Panc1 (cell line): Measurements from ENCODE around the gene MTCH1. TPM values are rescaled to one million over a fixed set of nuclear protein-coding genes. Genes with fewer than 3 reads are reported as not detected.

Experiments used
- ATAC-seq: fragments of 200-7000 bp; cut with Tn5 transposase; 2 replicates; pipeline ENCODE4 v1.9.1; 2020; ENCODE audit warnings: mild to moderate bottlenecking, moderate library complexity
- BruUV-seq: library from RNA; stranded (reverse); fragments of 400-500 nt; replicated peaks from 2 replicates; lab custom pipeline; 2021; lab: Mats Ljungman, UMichigan
- CTCF ChIA-PET: fragments of 300-600 bp; sonication (Branson Sonifier 250); formaldehyde crosslinking; loops from one replicate; lab custom pipeline; 2022; ENCODE audit warnings: antibody characterized with exemption; lab: Charles Lee
- POLR2A ChIA-PET: fragments of 300-600 bp; sonication (Branson Sonifier 250); formaldehyde crosslinking; loops from one replicate; lab custom pipeline; 2022; ENCODE audit warnings: antibody characterized with exemption; lab: Charles Lee
- DNase-seq: peaks from one replicate; pipeline ENCODE4 v3.0.0-alpha.2; 2010; ENCODE audit warnings: low read depth, low spot score
- H3K27ac ChIP-seq: 2 replicates; pipeline ENCODE4 v1.5.1; 2011; ENCODE audit warnings: mild to moderate bottlenecking, low read length, inconsistent platforms
- H3K27me3 ChIP-seq: fragments of 200-500 bp; sonication (Bioruptor generic); 2 replicates; pipeline ENCODE4 v1.6.0; 2014; ENCODE audit warnings: low read length, inconsistent platforms; ENCODE audit not compliant: control insufficient read depth, insufficient read depth
- H3K36me3 ChIP-seq: fragments of 200-500 bp; sonication (Bioruptor generic); 2 replicates; pipeline ENCODE4 v1.5.1; 2014; ENCODE audit warnings: inconsistent platforms, mild to moderate bottlenecking, low read length, moderate library complexity; ENCODE audit not compliant: control insufficient read depth, insufficient read depth
- H3K4me1 ChIP-seq: 2 replicates; pipeline ENCODE4 v1.5.1; 2011; ENCODE audit warnings: inconsistent platforms, mild to moderate bottlenecking, low read length, moderate library complexity; ENCODE audit not compliant: control insufficient read depth, insufficient read depth
- H3K4me3 ChIP-seq, 2 experiments: 2 replicates each; pipeline ENCODE4 v1.5.1; 2011 to 2012; ENCODE audit warnings: low read depth in 2 of 2, low read length in 2 of 2, mild to moderate bottlenecking in 2 of 2, inconsistent platforms in 1 of 2, moderate library complexity in 1 of 2
- H3K9me3 ChIP-seq: fragments of 200-500 bp; sonication (Bioruptor generic); 2 replicates; pipeline ENCODE4 v1.5.1; 2014; ENCODE audit warnings: low read depth, mild to moderate bottlenecking, inconsistent platforms, low read length, moderate library complexity; ENCODE audit not compliant: control insufficient read depth, insufficient read depth
- POLR2AphosphoS5 ChIP-seq: IDR thresholded peaks from 2 replicates; pipeline ENCODE4 v1.6.1; 2012; ENCODE audit warnings: mild to moderate bottlenecking, low read depth, low read length, moderate library complexity
- SIN3A ChIP-seq: IDR thresholded peaks from 2 replicates; pipeline ENCODE4 v1.6.1; 2012; ENCODE audit warnings: low read depth, mild to moderate bottlenecking, low read length, moderate library complexity, borderline replicate concordance; ENCODE audit not compliant: insufficient read depth
- TCF7L2 ChIP-seq: IDR thresholded peaks from 2 replicates; pipeline ENCODE4 v1.6.1; 2011; ENCODE audit warnings: mild to moderate bottlenecking, low read depth, low read length, inconsistent platforms
- in situ Hi-C: cut with HindIII; loops from 2 replicates; pipeline ENCODE4 v1.10.0; 2016; ENCODE audit warnings: low sequenced_read_pairs, low pct_unique_long_range_greater_than_20kb
- intact Hi-C: fragments of 100-400 bp; cut with micrococcal nuclease; formaldehyde crosslinking; loops from one replicate; pipeline ENCODE4 v1.10.0; 2022; ENCODE audit not compliant: unreplicated experiment
- total RNA-seq: library from RNA; stranded (reverse); gene quantifications from one replicate; pipeline ENCODE4 v1.2.1, GENCODE V29; 2021; ENCODE audit not compliant: unreplicated experiment
- TF ChIP-seq, protein P1 (sequence below): fragments of 450-650 bp; IDR thresholded peaks from 2 replicates; pipeline ENCODE4 v1.5.1; 2017; ENCODE audit warnings: mild to moderate bottlenecking
- TF ChIP-seq, protein P2 (sequence below), 2 experiments: IDR thresholded peaks; 2 replicates each; pipeline ENCODE4 v1.6.1; 2011 to 2012; ENCODE audit warnings: low read depth in 2 of 2, control low read depth in 1 of 2, low read length in 1 of 2, mild to moderate bottlenecking in 1 of 2, moderate library complexity in 1 of 2; ENCODE audit not compliant: insufficient read depth in 1 of 2

MTCH1 gene
- total RNA-seq, 1 experiment from 2014 or later: 223 TPM

DNA sequence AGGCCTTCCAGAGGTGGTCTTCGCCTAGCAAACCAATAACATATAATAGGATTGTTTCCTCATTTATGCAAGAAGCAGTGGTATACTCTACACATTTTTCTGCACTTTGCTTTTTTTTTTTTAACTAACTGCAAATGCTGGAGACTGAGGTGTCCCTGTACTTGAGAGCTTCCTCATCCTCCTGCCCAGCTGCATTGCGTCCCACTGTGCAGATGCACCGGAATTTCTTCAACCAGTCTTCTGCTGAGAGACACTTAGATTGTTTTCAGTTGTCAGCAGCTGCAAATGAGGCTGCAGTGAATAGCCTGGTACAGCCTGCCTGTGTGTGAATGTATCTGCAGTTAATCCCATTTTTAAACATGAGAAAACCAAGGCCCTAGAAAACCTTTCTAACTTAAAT is 31.0 kb upstream of the MTCH1 start:
- no peaks in the 10 kb centered on the region for H3K27me3 ChIP-seq
- TF ChIP-seq SIN3A (no peak), TCF7L2 (no peak), POLR2AphosphoS5 (no peak)
- TF ChIP-seq, protein P1, sequence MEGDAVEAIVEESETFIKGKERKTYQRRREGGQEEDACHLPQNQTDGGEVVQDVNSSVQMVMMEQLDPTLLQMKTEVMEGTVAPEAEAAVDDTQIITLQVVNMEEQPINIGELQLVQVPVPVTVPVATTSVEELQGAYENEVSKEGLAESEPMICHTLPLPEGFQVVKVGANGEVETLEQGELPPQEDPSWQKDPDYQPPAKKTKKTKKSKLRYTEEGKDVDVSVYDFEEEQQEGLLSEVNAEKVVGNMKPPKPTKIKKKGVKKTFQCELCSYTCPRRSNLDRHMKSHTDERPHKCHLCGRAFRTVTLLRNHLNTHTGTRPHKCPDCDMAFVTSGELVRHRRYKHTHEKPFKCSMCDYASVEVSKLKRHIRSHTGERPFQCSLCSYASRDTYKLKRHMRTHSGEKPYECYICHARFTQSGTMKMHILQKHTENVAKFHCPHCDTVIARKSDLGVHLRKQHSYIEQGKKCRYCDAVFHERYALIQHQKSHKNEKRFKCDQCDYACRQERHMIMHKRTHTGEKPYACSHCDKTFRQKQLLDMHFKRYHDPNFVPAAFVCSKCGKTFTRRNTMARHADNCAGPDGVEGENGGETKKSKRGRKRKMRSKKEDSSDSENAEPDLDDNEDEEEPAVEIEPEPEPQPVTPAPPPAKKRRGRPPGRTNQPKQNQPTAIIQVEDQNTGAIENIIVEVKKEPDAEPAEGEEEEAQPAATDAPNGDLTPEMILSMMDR: no peak
- TF ChIP-seq, protein P2, sequence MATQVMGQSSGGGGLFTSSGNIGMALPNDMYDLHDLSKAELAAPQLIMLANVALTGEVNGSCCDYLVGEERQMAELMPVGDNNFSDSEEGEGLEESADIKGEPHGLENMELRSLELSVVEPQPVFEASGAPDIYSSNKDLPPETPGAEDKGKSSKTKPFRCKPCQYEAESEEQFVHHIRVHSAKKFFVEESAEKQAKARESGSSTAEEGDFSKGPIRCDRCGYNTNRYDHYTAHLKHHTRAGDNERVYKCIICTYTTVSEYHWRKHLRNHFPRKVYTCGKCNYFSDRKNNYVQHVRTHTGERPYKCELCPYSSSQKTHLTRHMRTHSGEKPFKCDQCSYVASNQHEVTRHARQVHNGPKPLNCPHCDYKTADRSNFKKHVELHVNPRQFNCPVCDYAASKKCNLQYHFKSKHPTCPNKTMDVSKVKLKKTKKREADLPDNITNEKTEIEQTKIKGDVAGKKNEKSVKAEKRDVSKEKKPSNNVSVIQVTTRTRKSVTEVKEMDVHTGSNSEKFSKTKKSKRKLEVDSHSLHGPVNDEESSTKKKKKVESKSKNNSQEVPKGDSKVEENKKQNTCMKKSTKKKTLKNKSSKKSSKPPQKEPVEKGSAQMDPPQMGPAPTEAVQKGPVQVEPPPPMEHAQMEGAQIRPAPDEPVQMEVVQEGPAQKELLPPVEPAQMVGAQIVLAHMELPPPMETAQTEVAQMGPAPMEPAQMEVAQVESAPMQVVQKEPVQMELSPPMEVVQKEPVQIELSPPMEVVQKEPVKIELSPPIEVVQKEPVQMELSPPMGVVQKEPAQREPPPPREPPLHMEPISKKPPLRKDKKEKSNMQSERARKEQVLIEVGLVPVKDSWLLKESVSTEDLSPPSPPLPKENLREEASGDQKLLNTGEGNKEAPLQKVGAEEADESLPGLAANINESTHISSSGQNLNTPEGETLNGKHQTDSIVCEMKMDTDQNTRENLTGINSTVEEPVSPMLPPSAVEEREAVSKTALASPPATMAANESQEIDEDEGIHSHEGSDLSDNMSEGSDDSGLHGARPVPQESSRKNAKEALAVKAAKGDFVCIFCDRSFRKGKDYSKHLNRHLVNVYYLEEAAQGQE (IDR thresholded peaks at IDR 0.05; ENCODE audit: insufficient read depth in 1 of 2, low read depth in 2 of 2, low read length in 1 of 2): no peak
- no peak overlapping the region for H3K27ac ChIP-seq
- intact Hi-C loops (no loop called here), in situ Hi-C loops (no loop called here)
- H3K4me3 ChIP-seq: no peak overlapping the region
- ATAC-seq (no peak), DNase-seq (no peak)
- no peaks in the 10 kb centered on the region for H3K9me3 ChIP-seq
- no TSS peak for BruUV-seq
- CTCF ChIA-PET: interaction anchor here (1.6 to 3.8 kb wide), 4 partner anchors 10 to 196 kb away, joined by 3 to 72 read pairs (median 8); no protein-coding TSS in a partner anchor
- POLR2A ChIA-PET: no interaction called here
- no peaks in the 10 kb centered on the region for H3K36me3 ChIP-seq
- H3K4me1 ChIP-seq: peaks cover 15% of the 10 kb centered on the region

DNA sequence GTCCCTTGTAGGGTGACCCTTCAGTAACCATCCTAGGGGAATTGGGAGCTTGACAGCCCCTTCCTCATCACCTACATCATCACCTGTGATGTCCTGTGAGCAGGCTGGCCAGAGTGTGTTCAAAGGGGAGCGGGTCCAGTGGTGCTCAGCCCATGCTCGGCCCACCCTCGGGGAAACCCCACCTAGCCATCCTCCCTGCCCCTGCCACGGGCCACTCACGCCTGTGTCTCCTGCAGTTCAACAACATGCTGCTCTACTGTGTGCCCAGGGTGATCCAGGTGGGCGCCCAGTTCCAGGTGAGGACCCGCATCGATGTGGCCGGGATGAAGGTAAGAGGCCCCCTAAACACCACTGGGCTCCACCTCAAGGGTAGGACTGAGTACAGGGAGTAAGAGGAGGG is 29.5 kb upstream of the MTCH1 start:
- no peak for DNase-seq
- Histone ChIP-seq H3K36me3 (no peaks in the 10 kb centered on the region), H3K27ac (no peak overlapping the region), H3K4me3 (no peak overlapping the region), H3K27me3 (no peaks in the 10 kb centered on the region), H3K4me1 (peaks cover 15% of the 10 kb centered on the region), H3K9me3 (no peaks in the 10 kb centered on the region)
- ChIA-PET CTCF (no interaction called here), POLR2A (no interaction called here)
- TF ChIP-seq SIN3A: no peak
- TF ChIP-seq POLR2AphosphoS5: no peak
- TF ChIP-seq TCF7L2: no peak
- TF ChIP-seq, protein P2 (IDR thresholded peaks at IDR 0.05; ENCODE audit: insufficient read depth in 1 of 2, low read depth in 2 of 2, low read length in 1 of 2): no peak
- TF ChIP-seq, protein P1: no peak
- no peak for ATAC-seq
- intact Hi-C loops: no loop called here
- in situ Hi-C loops: no loop called here
- no TSS peak for BruUV-seq
